PC-9 (cell line): ENCODE measurements around the gene ZNF668.

ENCODE experiments used
- CTCF ChIP-seq: fragments of 200-600 bp; sonication (generic); conservative IDR thresholded peaks from 2 replicates; pipeline ENCODE4 v1.6.1; 2017; ENCODE audit warnings: mixed run types, antibody characterized with exemption, mild to moderate bottlenecking, moderate library complexity
- EZH2 ChIP-seq: fragments of 200-600 bp; sonication (generic); IDR thresholded peaks from 2 replicates; pipeline ENCODE4 v1.8.0; 2017; ENCODE audit warnings: antibody characterized with exemption, low read depth

DNA sequence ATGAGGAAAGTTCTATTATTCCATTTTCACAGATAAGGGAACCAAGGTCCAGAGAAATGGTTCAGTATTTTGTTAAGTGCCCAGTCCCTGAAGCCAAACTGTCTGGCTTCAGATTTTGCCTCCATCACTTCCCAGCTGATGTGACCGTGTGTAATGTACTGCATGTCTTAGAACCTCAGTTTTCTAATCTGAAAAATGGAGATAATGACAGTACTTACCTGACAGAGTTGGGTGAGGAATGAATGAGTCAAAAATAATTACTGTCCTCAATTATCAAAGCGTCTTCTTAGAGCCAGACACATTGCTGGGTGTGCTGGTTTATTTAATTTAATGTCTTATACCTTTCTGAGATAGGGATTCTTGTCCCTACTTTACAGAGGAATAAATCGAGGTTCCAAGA, 6.7 kb downstream of the ZNF668 start:
- TF ChIP-seq CTCF (no peak), EZH2 (no peak)
